Activated CD8-positive, alpha-beta T cell treated with anti-CD3 and anti-CD28 coated beads for 36 hours (primary cell): ENCODE results near the gene CIAO2A. TPM values are rescaled to one million over a fixed set of nuclear protein-coding genes. Genes with fewer than 3 reads are reported as not detected.

Experiments
- ATAC-seq: fragments of 200-7000 bp; cut with Tn5 transposase; one replicate; pipeline ENCODE4 v1.10.0; 2021; ENCODE audit warnings: mild to moderate bottlenecking, moderate library complexity
- CTCF ChIA-PET: fragments of 350-600 bp; sonication (Branson Sonifier 250); formaldehyde crosslinking; loops from one replicate; lab custom pipeline; 2021; ENCODE audit warnings: antibody characterized with exemption; lab: Charles Lee
- POLR2A ChIA-PET: fragments of 350-600 bp; sonication (Branson Sonifier 250); formaldehyde crosslinking; loops from one replicate; lab custom pipeline; 2021; ENCODE audit warnings: antibody characterized with exemption; lab: Charles Lee
- DNase-seq: peaks from one replicate; pipeline ENCODE4 v3.0.0-alpha.2; 2020
- H3K27ac Mint-ChIP-seq: one replicate; pipeline ENCODE4 v1.8.0; 2021; ENCODE audit warnings: mild to moderate bottlenecking, mixed read lengths
- H3K27me3 Mint-ChIP-seq: one replicate; pipeline ENCODE4 v1.8.0; 2021; ENCODE audit warnings: mixed read lengths
- H3K36me3 Mint-ChIP-seq: one replicate; pipeline ENCODE4 v1.8.0; 2021; ENCODE audit warnings: low read depth, mixed read lengths
- H3K4me1 Mint-ChIP-seq: one replicate; pipeline ENCODE4 v1.8.0; 2021; ENCODE audit warnings: low read depth, mixed read lengths
- H3K4me3 Mint-ChIP-seq: one replicate; pipeline ENCODE4 v1.8.0; 2021; ENCODE audit warnings: mild to moderate bottlenecking, moderate library complexity, mixed read lengths
- H3K9me3 Mint-ChIP-seq: one replicate; pipeline ENCODE4 v1.8.0; 2021; ENCODE audit warnings: mixed read lengths
- CTCF ChIP-seq: fragments of 200-600 bp; IDR thresholded peaks from one replicate; pipeline ENCODE4 v1.8.0; 2022; ENCODE audit warnings: antibody characterized with exemption, mild to moderate bottlenecking
- intact Hi-C: fragments of 100-400 bp; cut with micrococcal nuclease; formaldehyde crosslinking; loops from one replicate; pipeline ENCODE4 v1.10.0; 2022
- total RNA-seq, 2 experiments: library from RNA; stranded (reverse); gene quantifications; one replicate each; pipeline ENCODE4 v1.2.3, GENCODE V29; 2021

Gene CIAO2A
- total RNA-seq: 10 to 100 TPM; 88.3 to 99.4 TPM

- no peak for TF ChIP-seq CTCF
- CTCF ChIA-PET: interaction anchor here (0.9 to 2.2 kb wide), 8 partner anchors 10 to 484 kb away, joined by 3 to 13 read pairs (median 4); partner anchors contain the start of genes DAPK2, PPIB and SNX22
- POLR2A ChIA-PET: interaction anchor here (0.6 to 1.5 kb wide), 10 partner anchors 10 to 768 kb away, joined by 3 to 6 read pairs (median 4); partner anchors contain the start of genes PPIB and SNX22
- ATAC-seq (peak; percentile 85), DNase-seq (peak; percentile 98)
- Mint-ChIP-seq H3K36me3 (peaks cover 22% of the 10 kb centered on the region), H3K27ac (peak within 1 kb of the TSS; percentile 97), H3K27me3 (no peaks in the 10 kb centered on the region), H3K9me3 (no peaks in the 10 kb centered on the region), H3K4me1 (peaks cover 49% of the 10 kb centered on the region), H3K4me3 (peak within 1 kb of the TSS; percentile 91)
- intact Hi-C loops: no loop called here
These were observed at the start of gene CIAO2A for GRCh38 chr15:64093627-64094417. Gene CIAO2A (minus strand): TSS chr15:64093838. CDS start chr15:64093768, 70 bp downstream.

GRCh38 chr15:64143276-64143675 lies 49.6 kb upstream of the CIAO2A start:
- intact Hi-C loops: no loop called here
- peaks cover 3% of the 10 kb centered on the region for H3K4me1 Mint-ChIP-seq
- no peak overlapping the region for H3K27ac Mint-ChIP-seq
- no peak for TF ChIP-seq CTCF
- ChIA-PET POLR2A (no interaction called here), CTCF (interaction anchor here (5.9 kb wide), 1 partner anchor 11 kb away, joined by 34 read pairs; no protein-coding TSS in a partner anchor)
- no peaks in the 10 kb centered on the region for H3K27me3 Mint-ChIP-seq
- DNase-seq (no peak), ATAC-seq (no peak)
- no peaks in the 10 kb centered on the region for H3K9me3 Mint-ChIP-seq
- H3K36me3 Mint-ChIP-seq: peaks cover 6% of the 10 kb centered on the region
- H3K4me3 Mint-ChIP-seq: no peak overlapping the region

- intact Hi-C loops: no loop called here
- H3K27me3 Mint-ChIP-seq: no peaks in the 10 kb centered on the region
- H3K4me3 Mint-ChIP-seq: no peak overlapping the region
- ATAC-seq: no peak
- DNase-seq: no peak
- POLR2A ChIA-PET: no interaction called here
- H3K4me1 Mint-ChIP-seq: peaks cover 3% of the 10 kb centered on the region
- H3K27ac Mint-ChIP-seq: peak overlapping the region; percentile 66
- H3K9me3 Mint-ChIP-seq: no peaks in the 10 kb centered on the region
- CTCF ChIA-PET: interaction anchor here (5.9 kb wide), 1 partner anchor 12 kb away, joined by 34 read pairs; no protein-coding TSS in a partner anchor
- H3K36me3 Mint-ChIP-seq: peaks cover 9% of the 10 kb centered on the region
- TF ChIP-seq CTCF: no peak
These were observed 48.3 kb upstream of the CIAO2A start for GRCh38 chr15:64141798-64142512.

GRCh38 chr15:64138331-64138941 lies 44.8 kb upstream of the CIAO2A start:
- Mint-ChIP-seq H3K4me1 (peaks cover 3% of the 10 kb centered on the region), H3K27me3 (no peaks in the 10 kb centered on the region), H3K9me3 (no peaks in the 10 kb centered on the region), H3K36me3 (peaks cover 25% of the 10 kb centered on the region), H3K4me3 (no peak overlapping the region), H3K27ac (no peak overlapping the region)
- POLR2A ChIA-PET: interaction anchor here (0.6 kb wide), 1 partner anchor 917 kb away, joined by 5 read pairs; no protein-coding TSS in a partner anchor
- ATAC-seq: no peak
- DNase-seq: no peak
- intact Hi-C loops: no loop called here
- CTCF ChIA-PET: interaction anchor here (1.6 kb wide), 1 partner anchor 15 kb away, joined by 10 read pairs; no protein-coding TSS in a partner anchor
- TF ChIP-seq CTCF: no peak
